ENCODE data around the gene XAGE3. TPM values are rescaled to one million over a fixed set of nuclear protein-coding genes. Genes with fewer than 3 reads are reported as not detected.
"Not testable (repeated sequence)": the region's sequence is repeated elsewhere in the genome, so short reads cannot be mapped to it uniquely, and the experiment has no call there.

Gene XAGE3
- total RNA-seq, 2 donors from 2014 or later, result not detected

GRCh38 chrX:52875436-52875835 lies 7.6 kb upstream of the XAGE3 start:
- H3K9me3 ChIP-seq (ENCODE audit: control insufficient read depth, low read length, poor library complexity, severe bottlenecking); ATAC-seq; H3K4me1 Mint-ChIP-seq; H3K4me3 Mint-ChIP-seq; DNase-seq; H3K27me3 Mint-ChIP-seq; H3K27ac Mint-ChIP-seq; H3K36me3 Mint-ChIP-seq (ENCODE audit: low read depth): not testable (repeated sequence)

GRCh38 chrX:52874661-52875060 lies 6.8 kb upstream of the XAGE3 start:
- H3K4me1 Mint-ChIP-seq, result no peaks in the 10 kb centered on the region
- DNase-seq (no peak), ATAC-seq (no peak)
- H3K27me3 Mint-ChIP-seq, result peaks cover 5% of the 10 kb centered on the region
- no peaks in the 10 kb centered on the region for H3K9me3 ChIP-seq (ENCODE audit: control insufficient read depth, low read length, poor library complexity, severe bottlenecking)
- H3K27ac Mint-ChIP-seq, result no peak overlapping the region
- H3K4me3 Mint-ChIP-seq, result no peak overlapping the region
- no peaks in the 10 kb centered on the region for H3K36me3 Mint-ChIP-seq (ENCODE audit: low read depth)

GRCh38 chrX:52873825-52874224 lies 5.9 kb upstream of the XAGE3 start:
- H3K4me1 Mint-ChIP-seq; H3K4me3 Mint-ChIP-seq; H3K27me3 Mint-ChIP-seq; H3K36me3 Mint-ChIP-seq (ENCODE audit: low read depth); H3K27ac Mint-ChIP-seq; H3K9me3 ChIP-seq (ENCODE audit: control insufficient read depth, low read length, poor library complexity, severe bottlenecking); DNase-seq; ATAC-seq: not testable (repeated sequence)

GRCh38 chrX:52870046-52870445 lies 2.2 kb upstream of the XAGE3 start:
- H3K27ac Mint-ChIP-seq, result no peak overlapping the region
- ATAC-seq (no peak), DNase-seq (no peak)
- H3K4me3 Mint-ChIP-seq, result no peak overlapping the region
- H3K36me3 Mint-ChIP-seq (ENCODE audit: low read depth), result no peaks in the 10 kb centered on the region
- no peaks in the 10 kb centered on the region for H3K9me3 ChIP-seq (ENCODE audit: control insufficient read depth, low read length, poor library complexity, severe bottlenecking)
- H3K27me3 Mint-ChIP-seq, result peaks cover 5% of the 10 kb centered on the region
- peaks cover 2% of the 10 kb centered on the region for H3K4me1 Mint-ChIP-seq

- Mint-ChIP-seq H3K27me3 (peaks cover 5% of the 10 kb centered on the region), H3K4me3 (no peak overlapping the region), H3K36me3 (ENCODE audit: low read depth) (no peaks in the 10 kb centered on the region), H3K4me1 (peaks cover 2% of the 10 kb centered on the region), H3K27ac (no peak overlapping the region)
- no peaks in the 10 kb centered on the region for H3K9me3 ChIP-seq (ENCODE audit: control insufficient read depth, low read length, poor library complexity, severe bottlenecking)
- DNase-seq (no peak), ATAC-seq (no peak)
Measured at GRCh38 chrX:52865343-52865998, 2.4 kb downstream of the XAGE3 start.

GRCh38 chrX:52856991-52857525 lies 10.8 kb downstream of the XAGE3 start:
- H3K27me3 Mint-ChIP-seq, result peaks cover 12% of the 10 kb centered on the region
- not testable (repeated sequence) for H3K36me3 Mint-ChIP-seq (ENCODE audit: low read depth); H3K27ac Mint-ChIP-seq; H3K4me3 Mint-ChIP-seq; H3K9me3 ChIP-seq (ENCODE audit: control insufficient read depth, low read length, poor library complexity, severe bottlenecking); H3K4me1 Mint-ChIP-seq; DNase-seq; ATAC-seq

- H3K36me3 Mint-ChIP-seq (ENCODE audit: low read depth), result peaks cover 3% of the 10 kb centered on the region
- H3K27me3 Mint-ChIP-seq, result peaks cover 20% of the 10 kb centered on the region
- H3K4me1 Mint-ChIP-seq, result no peaks in the 10 kb centered on the region
- H3K4me3 Mint-ChIP-seq, result no peak overlapping the region
- no peaks in the 10 kb centered on the region for H3K9me3 ChIP-seq (ENCODE audit: control insufficient read depth, low read length, poor library complexity, severe bottlenecking)
- DNase-seq, result no peak
- ATAC-seq, result no peak
- H3K27ac Mint-ChIP-seq, result no peak overlapping the region
Measured at GRCh38 chrX:52852110-52852860, 15.6 kb downstream of the XAGE3 start.

GRCh38 chrX:52843619-52844018 lies 24.3 kb downstream of the XAGE3 start:
- not testable (repeated sequence) for H3K27ac Mint-ChIP-seq; H3K36me3 Mint-ChIP-seq (ENCODE audit: low read depth); H3K4me1 Mint-ChIP-seq; H3K4me3 Mint-ChIP-seq; DNase-seq; ATAC-seq; H3K9me3 ChIP-seq (ENCODE audit: control insufficient read depth, low read length, poor library complexity, severe bottlenecking)
- peaks cover 13% of the 10 kb centered on the region for H3K27me3 Mint-ChIP-seq

- ATAC-seq, result no peak
- H3K27ac Mint-ChIP-seq, result no peak overlapping the region
- H3K9me3 ChIP-seq (ENCODE audit: control insufficient read depth, low read length, poor library complexity, severe bottlenecking), result no peaks in the 10 kb centered on the region
- no peak for DNase-seq
- no peaks in the 10 kb centered on the region for H3K4me1 Mint-ChIP-seq
- H3K36me3 Mint-ChIP-seq (ENCODE audit: low read depth), result no peaks in the 10 kb centered on the region
- no peak overlapping the region for H3K4me3 Mint-ChIP-seq
- H3K27me3 Mint-ChIP-seq, result no peaks in the 10 kb centered on the region
Measured at GRCh38 chrX:52839137-52839536, 28.7 kb downstream of the XAGE3 start.

GRCh38 chrX:52830551-52830950 lies 37.3 kb downstream of the XAGE3 start:
- ATAC-seq, result no peak
- H3K27ac Mint-ChIP-seq, result no peak overlapping the region
- no peak for DNase-seq
- peaks cover 14% of the 10 kb centered on the region for H3K27me3 Mint-ChIP-seq
- no peaks in the 10 kb centered on the region for H3K4me1 Mint-ChIP-seq
- no peaks in the 10 kb centered on the region for H3K9me3 ChIP-seq (ENCODE audit: control insufficient read depth, low read length, poor library complexity, severe bottlenecking)
- H3K36me3 Mint-ChIP-seq (ENCODE audit: low read depth), result no peaks in the 10 kb centered on the region
- H3K4me3 Mint-ChIP-seq, result no peak overlapping the region

- no peaks in the 10 kb centered on the region for H3K27me3 Mint-ChIP-seq
- H3K4me1 Mint-ChIP-seq, result no peaks in the 10 kb centered on the region
- ATAC-seq, result no peak
Measured at GRCh38 chrX:52824608-52825007, 43.3 kb downstream of the XAGE3 start.

GRCh38 chrX:52821079-52821760 lies 46.7 kb downstream of the XAGE3 start:
- H3K27ac Mint-ChIP-seq, result no peak overlapping the region

More at GRCh38 chrX:52824608-52825007, 43.3 kb downstream of the XAGE3 start:
- H3K4me3 Mint-ChIP-seq, result no peak overlapping the region
- H3K27ac Mint-ChIP-seq, result no peak overlapping the region
- no peak for DNase-seq
- no peaks in the 10 kb centered on the region for H3K9me3 ChIP-seq (ENCODE audit: control insufficient read depth, low read length, poor library complexity, severe bottlenecking)
- H3K36me3 Mint-ChIP-seq (ENCODE audit: low read depth), result no peaks in the 10 kb centered on the region

GRCh38 chrX:52819788-52820187 lies 48.1 kb downstream of the XAGE3 start:
- no peaks in the 10 kb centered on the region for H3K27me3 Mint-ChIP-seq
- DNase-seq, result no peak
- H3K4me3 Mint-ChIP-seq, result no peak overlapping the region
- H3K4me1 Mint-ChIP-seq, result no peaks in the 10 kb centered on the region
- no peak for ATAC-seq
- H3K36me3 Mint-ChIP-seq (ENCODE audit: low read depth), result no peaks in the 10 kb centered on the region
- no peaks in the 10 kb centered on the region for H3K9me3 ChIP-seq (ENCODE audit: control insufficient read depth, low read length, poor library complexity, severe bottlenecking)
- H3K27ac Mint-ChIP-seq, result no peak overlapping the region

More at GRCh38 chrX:52821079-52821760, 46.7 kb downstream of the XAGE3 start:
- no peaks in the 10 kb centered on the region for H3K9me3 ChIP-seq (ENCODE audit: control insufficient read depth, low read length, poor library complexity, severe bottlenecking)
- DNase-seq (no peak), ATAC-seq (no peak)
- H3K36me3 Mint-ChIP-seq (ENCODE audit: low read depth), result no peaks in the 10 kb centered on the region
- H3K4me3 Mint-ChIP-seq, result no peak overlapping the region
- no peaks in the 10 kb centered on the region for H3K4me1 Mint-ChIP-seq
- no peaks in the 10 kb centered on the region for H3K27me3 Mint-ChIP-seq

All from T-helper 17 cell (primary cell).